ENCODE results near the gene ZNF232.
"Not testable (repeated sequence)": the region's sequence is repeated elsewhere in the genome, so short reads cannot be mapped to it uniquely, and the experiment has no call there.

Gene ZNF232

GRCh38 chr17:5129770-5130169 is 18.1 kb upstream of the ZNF232 start:
- not testable (repeated sequence) for DNase-seq (ENCODE audit: low spot score)

GRCh38 chr17:5128905-5129535 is 17.3 kb upstream of the ZNF232 start:
- no peak for DNase-seq (ENCODE audit: low spot score)

GRCh38 chr17:5128387-5128786 is 16.7 kb upstream of the ZNF232 start:
- DNase-seq (ENCODE audit: low spot score) = not testable (repeated sequence)

- no peak for DNase-seq (ENCODE audit: low spot score)
These were observed 16.2 kb upstream of the ZNF232 start for GRCh38 chr17:5127910-5128309.

- no peak for DNase-seq (ENCODE audit: low spot score)
These were observed 15.2 kb upstream of the ZNF232 start for GRCh38 chr17:5126719-5127488.

DNA sequence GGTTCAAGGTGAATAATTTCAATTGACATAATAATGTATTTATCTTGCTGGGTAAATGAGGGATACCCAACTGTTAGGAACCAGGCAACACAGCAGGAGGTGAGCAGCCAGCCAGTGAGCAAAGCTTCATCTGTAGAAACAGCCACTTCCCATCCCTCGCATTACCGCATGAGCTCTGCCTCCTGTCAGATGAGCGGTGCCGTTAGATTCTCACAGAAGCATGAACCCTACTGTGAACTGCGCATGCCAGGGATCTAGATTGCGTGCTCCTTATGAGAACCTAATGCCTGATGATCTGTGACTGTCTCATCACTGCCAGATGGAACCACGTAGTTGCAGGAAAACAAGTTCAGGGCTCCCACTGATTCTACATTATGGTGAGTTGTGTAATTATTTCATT is 13.2 kb upstream of the ZNF232 start:
- not testable (repeated sequence) for DNase-seq (ENCODE audit: low spot score)

DNA sequence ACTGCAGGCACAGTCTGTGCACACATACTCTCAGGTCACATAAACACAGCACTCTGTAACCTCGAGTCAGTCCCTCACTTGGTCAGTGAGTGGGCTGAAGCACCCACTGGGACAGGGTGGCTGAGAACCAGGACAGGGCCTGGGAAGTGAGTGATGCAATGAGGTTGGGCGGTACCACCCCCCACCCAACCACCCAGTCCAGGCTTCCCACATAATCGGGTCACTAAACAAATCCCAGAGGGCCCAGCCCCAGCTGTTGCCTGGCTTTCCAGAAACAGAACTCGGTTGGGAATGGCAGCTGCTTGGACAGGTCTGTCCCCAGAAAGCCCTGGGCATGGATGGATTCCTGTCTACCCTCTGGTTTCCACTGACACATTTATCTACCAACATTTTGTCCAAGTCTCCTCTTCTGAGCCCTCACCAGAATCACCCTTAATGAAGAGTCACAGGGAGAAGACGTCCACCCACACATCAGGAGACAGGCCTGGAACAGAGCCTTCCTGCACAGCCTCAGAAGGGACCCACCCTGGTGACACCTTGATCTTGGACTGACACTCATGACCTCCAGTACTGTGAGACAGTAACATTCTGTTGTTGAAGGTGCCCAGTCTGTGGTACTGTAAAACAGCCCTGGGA is 12.6 kb upstream of the ZNF232 start:
- not testable (repeated sequence) for DNase-seq (ENCODE audit: low spot score)

DNA sequence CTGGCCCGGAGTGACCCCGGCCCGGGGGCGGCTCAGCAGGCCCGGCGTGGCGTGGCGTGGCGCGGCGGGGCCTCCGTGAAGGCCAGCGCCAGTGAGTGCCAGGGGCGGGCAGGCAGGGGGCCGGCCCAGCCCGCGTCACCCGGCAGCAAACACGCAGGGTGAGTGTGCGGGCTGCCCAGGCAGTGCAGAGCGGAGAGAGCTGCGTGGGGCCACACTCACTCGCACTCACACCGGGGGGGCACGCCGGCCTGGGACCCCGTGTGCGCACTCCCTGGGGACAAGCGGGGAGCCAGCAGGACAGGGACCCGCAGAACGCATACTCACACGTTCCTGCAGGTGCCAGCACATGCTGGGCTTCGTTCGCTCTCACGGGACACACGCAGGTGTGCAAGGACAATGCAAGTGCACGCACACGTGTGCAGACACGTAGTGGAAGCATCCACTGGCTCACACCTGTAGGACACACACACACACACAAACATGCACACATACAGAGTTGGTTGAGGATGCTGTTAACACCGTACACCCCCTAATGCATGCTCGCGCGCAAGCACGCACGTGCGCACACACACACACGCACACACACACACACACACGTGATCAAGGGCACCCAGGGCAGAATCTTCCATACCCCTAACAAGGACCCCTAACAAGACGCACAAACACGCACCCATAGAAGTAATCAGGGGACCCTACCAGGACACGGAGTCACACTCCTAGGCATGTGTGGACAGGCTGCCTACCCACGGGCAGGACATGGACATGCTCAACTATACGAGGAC is 11.9 kb upstream of the ZNF232 start:
- DNase-seq (ENCODE audit: low spot score) = no peak

DNA sequence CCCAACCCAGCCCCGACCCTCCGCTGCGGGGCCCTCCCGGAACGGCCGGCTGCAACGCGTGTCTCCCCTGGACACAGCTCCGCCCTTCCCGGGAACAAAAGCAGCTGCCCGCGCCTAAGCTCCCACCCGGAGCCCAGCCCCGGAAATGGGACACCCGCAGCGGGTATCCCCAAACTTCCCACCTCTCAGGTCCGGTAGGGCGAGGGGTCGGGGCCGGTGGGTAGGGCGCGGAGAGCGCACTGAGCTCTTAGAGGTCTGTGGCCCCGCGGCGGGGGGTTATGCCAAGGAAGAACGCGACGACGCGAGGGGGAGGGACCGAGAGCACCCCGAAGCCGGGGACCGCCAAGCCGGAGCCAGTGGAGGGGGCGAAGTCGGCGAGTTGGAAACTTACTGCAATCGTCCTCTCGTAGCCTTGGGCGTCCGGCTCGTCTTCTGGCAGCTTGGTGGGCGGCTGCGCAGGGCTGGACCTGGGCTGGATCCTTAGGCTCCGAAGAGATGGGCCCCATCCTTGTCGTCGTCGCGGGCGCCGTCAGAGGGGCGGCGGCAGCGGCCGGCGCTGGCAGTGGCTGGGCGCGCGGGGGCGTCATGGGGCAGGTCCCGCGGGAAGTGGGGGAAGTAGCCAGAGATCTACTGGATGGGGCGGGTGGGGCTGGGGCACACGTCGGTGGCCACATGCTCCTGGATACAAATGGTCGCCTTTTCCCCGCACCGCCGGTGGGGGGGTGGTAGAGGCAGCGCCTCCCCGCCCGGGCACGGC is 11.1 kb upstream of the ZNF232 start:
- no peak for DNase-seq (ENCODE audit: low spot score)

GRCh38 chr17:5122056-5122455 is 10.4 kb upstream of the ZNF232 start:
- not testable (repeated sequence) for DNase-seq (ENCODE audit: low spot score)

DNA sequence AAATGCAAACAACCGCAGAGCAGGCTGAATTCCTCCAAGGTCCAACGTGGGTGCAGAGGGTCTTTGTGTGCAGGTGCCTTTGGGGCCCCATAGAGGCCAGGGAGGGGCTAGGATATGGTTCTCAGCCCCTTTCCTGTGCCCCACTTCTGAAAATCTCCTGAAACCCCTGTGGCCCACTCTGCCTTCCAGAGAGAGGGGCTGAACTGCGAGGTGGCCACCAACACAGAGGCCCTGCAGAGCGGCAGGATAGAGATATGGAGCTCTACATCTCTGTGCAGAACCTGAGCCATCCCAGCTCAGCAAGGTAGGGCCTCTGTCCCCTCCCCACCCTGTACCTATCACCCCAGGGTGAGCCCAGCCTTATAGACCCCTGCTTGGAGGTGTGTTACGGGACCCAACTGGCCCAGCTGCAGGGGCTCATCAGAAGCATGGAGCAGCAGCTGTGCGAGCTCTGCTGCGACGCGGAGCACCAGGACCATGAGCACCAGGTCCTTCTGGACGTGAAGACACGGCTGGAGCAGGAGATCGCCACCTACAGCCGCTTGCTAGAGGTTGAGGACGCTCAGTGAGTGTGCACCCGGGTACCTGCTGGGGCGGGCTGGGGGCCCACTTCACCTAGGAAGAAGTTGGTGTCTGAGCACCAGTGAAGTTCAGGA is 9.6 kb upstream of the ZNF232 start:
- no peak for DNase-seq (ENCODE audit: low spot score)

DNA sequence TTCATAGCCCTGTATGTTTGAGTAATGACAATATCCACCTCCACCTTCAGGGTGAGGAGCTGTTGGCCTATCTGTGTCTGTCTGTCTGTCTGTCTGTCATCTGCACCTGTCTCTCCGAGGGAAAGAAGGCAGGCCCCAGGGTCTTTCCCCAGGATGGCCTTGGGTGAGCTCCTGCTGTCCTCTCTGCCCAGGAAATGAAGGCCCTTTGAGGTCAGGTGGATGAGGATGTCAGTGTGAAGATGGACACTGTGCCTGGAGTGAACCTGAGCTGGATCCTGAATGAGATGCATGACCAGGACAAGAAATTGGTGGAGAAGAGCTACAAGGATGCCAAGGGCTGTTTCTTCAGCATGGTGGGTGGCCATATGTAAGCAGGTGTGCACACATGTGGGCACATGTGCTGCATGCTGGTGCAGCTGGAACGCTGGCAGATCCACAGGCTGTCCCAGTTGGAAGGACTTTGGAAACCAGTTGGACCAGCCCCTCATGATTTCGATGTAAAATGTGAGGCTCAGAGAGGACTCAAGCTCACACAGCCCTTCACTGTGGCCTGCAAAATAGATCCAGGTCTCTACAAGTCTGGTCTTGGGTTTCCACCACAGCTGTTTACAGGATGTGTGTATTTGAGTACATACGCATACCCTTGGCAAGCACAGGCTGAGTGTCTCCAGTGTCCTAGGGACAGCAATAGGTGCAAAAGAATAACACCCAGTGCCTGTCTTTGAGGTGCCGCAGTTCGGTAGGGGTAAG is 8.9 kb upstream of the ZNF232 start:
- not testable (repeated sequence) for DNase-seq (ENCODE audit: low spot score)

GRCh38 chr17:5120036-5120435 is 8.4 kb upstream of the ZNF232 start:
- no peak for DNase-seq (ENCODE audit: low spot score)

DNA sequence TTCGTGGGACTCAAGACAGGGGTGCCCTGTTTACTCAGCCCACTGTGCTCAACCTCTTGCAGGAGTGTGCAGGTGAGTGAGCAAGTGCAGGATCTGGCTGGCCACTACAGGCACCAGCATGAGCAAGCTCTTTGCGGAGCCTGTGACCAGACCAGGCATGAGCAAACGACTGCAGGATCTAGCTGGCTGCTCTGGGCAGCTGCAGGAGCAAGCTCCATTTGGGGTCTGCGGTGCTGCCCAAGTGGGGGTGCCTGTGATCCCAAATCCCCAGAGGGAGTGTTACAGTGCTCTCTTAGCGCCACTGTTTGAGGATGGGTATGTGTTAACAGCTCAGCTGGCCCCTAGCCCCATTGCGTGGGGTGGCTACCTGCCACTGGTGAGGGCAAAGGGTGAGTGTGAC is 6.5 kb upstream of the ZNF232 start:
- no peak for DNase-seq (ENCODE audit: low spot score)

DNA sequence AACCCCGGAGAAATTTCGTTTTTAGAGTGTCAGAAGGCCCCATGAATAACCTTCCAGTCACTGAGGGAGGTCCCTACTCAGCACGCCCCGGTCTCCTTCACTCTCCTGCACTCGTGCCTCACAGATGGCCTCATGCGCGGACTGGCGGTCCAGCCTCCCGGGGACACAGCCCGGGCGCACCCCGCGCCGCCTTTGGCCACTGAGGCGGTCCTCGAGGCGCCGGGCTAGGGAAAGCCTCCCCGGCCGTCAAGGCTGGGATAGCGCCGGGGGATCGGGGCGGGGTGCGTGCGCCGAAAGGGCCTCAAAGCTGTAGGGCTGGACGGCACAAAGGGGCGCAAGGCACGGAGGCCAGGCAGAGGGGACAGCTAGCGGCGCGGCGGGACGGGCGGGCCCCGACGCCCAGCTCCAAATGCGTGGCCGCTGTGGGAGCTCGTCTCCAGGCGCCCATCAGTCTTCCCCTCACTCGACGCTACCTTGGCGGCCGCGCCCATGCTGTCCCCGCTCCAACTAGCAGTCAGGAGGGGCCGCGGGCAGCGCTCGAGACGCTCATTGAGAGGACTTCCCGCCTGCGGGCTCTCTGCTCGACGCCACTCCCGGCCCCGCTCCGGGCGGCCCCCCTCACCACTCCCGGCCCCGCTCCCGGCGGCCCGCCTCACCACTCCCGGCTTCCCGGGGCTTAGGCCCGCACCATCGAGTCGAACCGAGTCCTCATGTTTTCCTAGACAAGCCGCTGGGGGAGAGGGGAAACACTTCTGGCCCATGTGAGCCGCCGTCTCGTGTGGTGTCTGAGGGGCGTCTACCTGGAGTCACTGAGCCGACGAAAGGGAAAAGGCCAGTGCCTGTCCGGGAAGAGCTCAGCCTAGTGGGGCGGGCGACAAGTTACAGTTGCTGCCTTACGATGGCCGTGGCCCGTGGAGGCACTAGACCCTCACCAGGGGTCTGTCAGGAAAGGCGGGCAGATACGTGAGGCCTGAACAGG is 4.3 kb upstream of the ZNF232 start, which contains the start of gene USP6:
TSS of gene USP6 (plus strand) at position 360 of the 979 bp plus-strand sequence. CDS start 14,336 bp downstream, outside the sequence.
- DNase-seq (ENCODE audit: low spot score) = no peak

GRCh38 chr17:5110816-5111215 is 862 bp downstream of the ZNF232 start:
- no peak for DNase-seq (ENCODE audit: low spot score)

DNA sequence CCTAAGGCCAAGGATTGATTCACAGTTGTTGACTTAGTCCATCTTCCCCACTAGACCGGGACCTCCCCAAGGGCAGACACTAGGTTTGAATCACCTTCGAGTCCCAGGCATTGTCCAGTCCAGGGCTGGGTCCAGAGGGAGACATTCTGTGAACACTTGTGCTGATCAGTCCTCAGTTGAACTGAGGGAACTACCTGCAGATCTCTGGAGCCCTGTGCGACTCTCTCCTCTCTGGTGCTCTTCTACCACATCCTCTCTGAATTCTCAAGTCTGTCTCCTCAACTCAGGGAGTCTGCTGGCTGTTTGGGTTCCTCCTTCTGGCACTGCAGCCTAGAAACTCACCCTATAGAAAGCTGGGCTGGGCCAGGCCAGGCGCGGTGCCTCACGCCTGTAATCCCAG is 10.8 kb downstream of the ZNF232 start:
- no peak for DNase-seq (ENCODE audit: low spot score)

- no peak for DNase-seq (ENCODE audit: low spot score)
These were observed 12.4 kb downstream of the ZNF232 start for GRCh38 chr17:5099271-5099670.
